HPDE6-E6E7 (cell line): ENCODE results near the gene KSR2.
"Not testable (repeated sequence)": the region's sequence is repeated elsewhere in the genome, so short reads cannot be mapped to it uniquely, and the experiment has no call there.

Experiments
- DNase-seq: peaks from one replicate; pipeline ENCODE4 v3.0.0; 2011; ENCODE audit warnings: missing footprints; ENCODE audit errors: extremely low spot score

The KSR2 gene

DNA sequence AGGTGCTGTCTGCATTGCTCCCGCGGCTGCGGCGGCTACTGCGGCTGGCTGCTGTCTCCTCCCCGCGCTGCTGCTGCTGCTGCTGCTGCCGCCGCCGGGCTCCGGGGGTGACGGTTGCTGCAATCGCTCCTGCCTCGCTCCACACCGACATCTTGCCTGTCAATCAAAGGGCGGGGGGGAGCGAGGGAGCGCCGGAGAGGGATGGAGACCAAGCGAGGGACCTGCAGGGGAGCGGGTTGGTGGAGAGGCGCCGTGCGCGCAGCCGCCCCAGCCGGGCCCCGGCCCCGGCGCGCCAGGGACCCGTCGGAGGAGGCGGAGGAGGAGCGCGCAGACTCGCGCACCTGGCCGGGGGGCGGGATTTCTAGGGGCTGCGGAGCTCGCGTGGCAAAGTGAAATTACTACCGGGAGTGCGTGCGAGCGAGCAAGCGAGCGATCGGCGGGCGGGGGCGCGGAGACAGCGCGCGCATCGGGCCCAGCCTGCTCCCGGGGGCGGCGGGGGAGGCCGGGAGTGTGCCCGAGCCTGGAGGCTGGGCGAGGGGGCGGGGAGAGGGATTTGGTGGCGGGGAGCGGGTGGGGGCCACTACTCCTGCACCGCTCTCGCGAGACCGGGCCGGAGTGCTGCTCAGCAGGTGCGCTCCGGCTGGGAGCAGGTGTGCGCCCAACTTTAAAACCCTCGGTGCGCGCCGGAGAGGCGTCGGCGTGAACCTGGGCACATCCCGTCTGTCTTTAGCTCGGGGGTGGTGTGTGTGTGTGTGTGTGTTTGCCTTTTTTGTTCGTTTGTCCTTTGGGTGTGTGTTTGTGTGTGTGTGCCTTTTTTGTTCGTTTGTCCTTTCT lies at the start of gene KSR2:
KSR2 (minus strand) TSS at position 165 of the 834 bp plus-strand sequence. CDS start 735 bp downstream, outside the sequence.
- DNase-seq, result peak; percentile 62

DNA sequence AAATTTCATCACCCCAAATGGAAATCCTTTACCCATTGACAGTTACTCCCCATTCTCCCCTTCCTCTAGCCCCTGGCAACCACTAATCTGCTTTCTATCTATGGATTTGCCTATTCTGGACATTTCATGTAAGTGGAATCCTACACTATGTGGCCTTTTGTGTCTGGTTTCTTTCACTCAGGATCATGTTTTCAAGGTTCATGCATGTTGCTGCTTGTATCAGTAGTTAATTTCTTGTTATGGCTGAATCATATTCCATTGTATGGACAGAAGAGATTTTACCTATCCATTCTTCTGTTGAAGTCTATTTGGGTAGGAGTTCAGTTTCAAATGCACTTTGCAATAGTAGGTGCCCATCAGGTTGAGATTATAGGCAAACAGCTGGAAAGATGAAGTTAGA lies 49.1 kb upstream of the KSR2 start:
- DNase-seq, result no peak

DNA sequence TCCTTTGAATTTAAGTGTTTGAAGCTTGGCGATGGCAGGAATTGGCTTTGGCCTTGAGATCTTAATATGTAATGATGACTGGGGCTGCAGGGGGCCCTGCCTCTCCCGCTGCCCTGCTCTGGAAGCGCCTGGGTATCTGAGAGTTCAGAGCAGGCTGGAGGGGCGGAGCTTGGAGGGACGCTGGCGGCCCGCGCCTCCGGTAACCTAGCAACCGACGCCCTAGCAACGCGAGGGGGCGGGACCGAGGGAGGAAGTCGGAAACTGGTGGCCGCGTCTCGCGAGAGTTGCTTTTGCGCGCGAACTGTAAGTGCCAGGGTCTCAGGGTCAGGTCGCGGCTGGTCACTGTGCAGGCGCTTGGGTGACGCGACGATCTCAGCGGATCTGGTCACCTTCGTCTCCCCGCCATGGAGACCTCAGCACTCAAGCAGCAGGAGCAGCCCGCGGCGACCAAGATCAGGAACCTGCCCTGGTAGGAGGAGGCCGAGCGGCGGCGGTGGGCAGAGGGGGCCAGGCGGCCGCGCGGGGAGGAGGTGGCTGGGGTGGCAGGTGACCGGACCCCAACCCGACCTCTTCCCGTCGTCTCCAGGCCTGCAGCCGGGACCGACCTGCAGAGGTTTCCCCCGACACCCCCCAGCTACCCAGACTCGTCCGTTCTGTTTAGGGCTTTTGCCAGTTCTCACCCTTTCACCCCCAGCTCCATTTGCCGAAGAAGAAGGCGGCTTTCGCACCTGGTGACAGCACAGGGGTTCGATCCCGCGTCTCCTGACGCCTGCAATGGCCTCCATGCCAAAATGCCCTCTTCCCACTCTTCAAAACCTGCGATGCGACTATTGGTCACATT lies 47.9 kb upstream of the KSR2 start, which contains the start of gene RFC5:
RFC5 (plus strand) TSS at position 280 of the 841 bp plus-strand sequence; CDS start at position 405, 125 bp downstream.
- DNase-seq, result peak; percentile 93

DNA sequence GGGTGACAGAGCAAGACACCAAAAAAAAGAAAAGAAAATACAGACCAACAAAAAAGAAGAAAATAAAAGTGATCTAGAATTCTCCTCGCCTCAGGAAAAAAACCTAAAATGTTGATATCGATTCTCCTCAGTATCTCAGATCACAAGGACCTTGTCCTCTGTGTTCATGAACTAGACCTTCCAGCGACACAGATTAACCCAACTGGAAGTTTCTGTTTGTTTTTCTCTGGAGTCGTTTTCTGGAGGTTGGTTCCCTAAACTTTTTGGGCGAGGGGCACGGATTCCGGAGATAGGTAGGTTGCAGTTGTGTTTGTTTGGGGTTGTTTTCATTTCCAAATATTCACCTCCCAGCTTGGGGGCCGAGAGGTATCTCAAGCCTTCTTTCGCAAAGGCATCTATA lies 47.2 kb upstream of the KSR2 start:
- no peak for DNase-seq

DNA sequence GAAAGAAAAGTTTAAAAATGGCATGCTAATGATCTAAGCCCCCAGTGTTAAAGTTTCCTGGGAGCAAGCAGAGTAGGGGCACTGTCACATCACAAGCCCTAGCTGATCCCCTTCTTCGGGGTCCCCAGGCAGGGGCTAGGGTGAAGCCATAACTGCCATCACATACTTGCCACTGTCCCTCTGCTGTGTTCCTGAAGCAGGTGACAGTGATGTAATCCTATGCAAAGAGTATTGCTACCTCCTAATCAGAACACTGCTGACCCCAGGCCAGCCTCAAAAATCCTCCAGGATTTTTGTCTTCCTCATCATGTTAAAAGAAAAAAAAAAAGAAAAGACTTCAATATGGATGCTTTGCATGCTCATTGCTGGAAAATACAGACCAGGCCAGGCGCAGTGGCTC lies 46.5 kb upstream of the KSR2 start:
- DNase-seq, result no peak

DNA sequence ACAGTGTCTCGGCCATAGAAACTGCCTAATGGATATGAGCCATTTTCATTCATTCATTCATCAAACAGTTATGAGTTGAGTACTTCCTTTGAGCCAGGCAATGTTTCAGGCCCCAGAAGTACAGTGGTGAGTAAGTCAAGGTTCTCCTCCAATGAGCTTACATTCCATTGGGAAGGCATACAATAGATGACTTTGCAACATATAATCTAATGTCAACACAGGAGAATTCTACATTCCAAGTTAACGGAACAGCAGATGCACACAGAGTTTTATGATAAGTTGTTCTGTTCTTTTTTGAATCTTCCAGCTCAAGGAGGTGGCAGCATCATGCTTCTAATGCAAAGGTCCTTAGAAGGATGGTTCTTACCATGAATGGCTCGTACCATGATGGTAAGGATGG lies 44.5 kb upstream of the KSR2 start:
- no peak for DNase-seq

DNA sequence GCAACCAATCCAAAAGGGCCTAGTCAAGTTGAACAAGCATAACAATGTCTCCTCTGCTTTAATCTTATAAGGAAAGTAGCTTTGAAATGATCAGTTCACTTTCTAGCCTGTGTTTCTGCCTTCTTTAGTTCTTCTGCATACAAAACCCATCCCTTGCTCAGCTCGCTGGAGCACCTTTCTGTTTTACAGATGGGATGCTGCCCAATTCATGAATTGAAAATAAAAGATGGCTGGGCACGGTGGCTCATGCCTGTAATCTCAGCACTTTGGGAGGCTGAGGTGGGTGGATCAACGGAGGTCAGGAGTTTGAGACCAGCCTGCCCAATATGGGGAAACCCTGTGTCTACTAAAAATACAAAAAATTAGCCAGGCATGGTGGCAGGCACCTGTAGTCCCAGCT lies 43.2 kb upstream of the KSR2 start:
- no peak for DNase-seq

DNA sequence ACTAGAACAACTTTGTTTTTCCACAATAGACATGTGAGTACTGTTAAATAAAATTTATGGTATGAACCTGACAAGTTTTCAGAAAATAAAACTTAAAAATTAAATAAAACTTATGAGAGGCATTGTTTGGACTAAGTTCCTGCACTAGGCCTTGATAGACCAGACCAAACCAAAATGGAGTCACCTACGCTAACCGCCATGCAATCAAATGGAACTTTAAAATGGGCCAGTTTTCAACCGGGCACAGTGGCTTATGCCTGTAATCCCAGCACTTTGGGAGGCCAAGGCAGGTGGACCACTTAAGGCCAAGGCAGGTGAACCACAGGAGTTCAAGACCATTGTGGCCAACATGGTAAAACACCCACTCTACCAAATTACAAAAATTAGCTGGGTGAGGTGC lies 42.6 kb upstream of the KSR2 start:
- DNase-seq, result no peak

DNA sequence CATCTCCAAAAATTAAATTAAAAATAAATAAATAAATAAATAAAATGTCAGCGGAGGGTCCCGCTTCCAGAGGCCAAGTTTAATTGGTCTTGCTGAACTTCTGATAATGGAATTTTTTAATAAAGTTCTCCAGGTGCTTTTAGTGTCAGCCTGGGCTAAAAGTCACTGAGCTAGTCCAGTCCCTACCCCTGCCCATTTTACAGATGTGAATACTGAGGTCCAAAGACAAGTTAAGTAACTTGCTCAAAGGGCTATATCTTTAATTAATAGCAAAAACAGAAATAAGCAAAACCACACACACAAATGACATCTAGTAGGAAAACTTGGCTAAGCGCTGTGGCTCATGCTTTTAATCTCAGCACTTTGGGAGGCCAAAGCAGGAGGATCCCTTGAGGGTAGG lies 42.1 kb upstream of the KSR2 start:
- DNase-seq, result no peak

DNA sequence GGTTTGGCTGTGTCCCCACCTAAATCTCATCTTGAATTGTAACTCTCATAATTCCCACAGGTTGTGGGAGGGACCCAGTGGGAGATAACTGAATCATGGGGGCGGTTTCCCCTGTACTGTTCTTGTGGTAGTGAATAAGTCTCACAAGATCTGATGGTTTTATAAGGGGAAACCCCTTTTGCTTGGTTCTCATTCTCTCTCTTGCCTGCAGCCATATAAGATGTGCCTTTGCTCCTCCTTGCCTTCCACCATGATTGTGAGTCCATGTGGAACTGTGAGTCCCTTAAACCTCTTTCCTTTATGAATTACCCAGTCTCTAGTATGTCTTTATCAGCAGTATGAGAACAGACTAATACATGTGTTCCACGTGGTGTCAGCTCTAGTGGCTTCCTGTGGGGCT lies 31.0 kb upstream of the KSR2 start:
- DNase-seq, result not testable (repeated sequence)

DNA sequence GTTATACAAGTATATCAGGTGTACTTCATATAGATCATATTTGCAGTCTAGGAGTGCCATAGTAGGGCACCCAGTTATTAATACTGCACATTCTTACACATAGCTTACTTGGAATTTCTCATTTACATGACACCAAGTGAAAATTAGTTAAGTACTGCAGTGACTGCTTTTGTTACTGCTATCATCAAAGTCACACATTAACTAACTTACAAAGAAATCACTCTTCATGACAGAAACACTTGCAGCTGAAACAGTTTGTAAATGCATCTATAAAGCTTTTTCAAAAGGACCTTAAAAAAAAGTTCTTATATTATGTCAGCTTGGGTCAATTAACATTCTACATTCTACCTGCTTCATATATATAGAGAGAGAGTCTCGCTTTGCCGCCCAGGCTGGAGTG lies 29.9 kb upstream of the KSR2 start:
- no peak for DNase-seq

DNA sequence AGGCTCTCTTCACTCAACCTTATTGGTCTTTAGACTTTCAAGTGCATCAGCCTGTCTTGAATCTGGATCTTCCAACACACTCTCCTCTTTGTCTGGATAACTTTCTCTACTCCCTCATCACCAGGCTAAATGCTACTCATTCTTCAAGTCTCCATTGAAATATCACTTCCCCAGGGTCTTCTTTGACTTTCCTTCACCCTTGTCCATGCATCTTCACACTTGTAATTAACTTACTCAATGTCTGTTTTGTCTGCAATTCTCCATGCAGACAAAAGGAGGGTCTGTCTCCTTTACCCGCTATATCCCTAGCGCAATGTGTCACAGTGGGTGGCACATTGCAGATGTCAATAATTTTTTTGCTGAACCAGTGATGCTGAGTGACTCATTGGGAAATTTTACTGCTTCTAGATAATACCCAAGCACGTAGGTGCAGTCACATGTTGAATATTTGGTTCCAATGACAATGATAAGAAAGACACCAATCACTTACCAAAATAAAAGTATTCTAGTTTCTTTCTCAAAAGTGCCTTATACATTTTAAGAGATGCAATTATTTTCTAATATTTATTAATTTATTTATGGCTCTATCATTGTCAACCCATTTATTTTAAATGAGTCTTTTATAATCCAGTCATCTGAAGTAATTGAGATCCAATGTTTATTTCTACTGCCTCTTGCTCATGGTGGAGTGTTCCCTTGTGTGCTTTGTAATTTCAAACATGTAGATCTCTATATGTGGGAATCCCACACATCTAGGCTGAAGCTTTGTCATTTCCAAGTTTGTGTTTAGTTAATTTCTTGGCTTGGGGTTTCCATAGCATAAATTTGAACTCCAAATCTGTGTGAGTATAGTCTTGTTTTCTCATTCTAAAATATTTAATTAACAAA lies 26.0 kb upstream of the KSR2 start:
- no peak for DNase-seq

DNA sequence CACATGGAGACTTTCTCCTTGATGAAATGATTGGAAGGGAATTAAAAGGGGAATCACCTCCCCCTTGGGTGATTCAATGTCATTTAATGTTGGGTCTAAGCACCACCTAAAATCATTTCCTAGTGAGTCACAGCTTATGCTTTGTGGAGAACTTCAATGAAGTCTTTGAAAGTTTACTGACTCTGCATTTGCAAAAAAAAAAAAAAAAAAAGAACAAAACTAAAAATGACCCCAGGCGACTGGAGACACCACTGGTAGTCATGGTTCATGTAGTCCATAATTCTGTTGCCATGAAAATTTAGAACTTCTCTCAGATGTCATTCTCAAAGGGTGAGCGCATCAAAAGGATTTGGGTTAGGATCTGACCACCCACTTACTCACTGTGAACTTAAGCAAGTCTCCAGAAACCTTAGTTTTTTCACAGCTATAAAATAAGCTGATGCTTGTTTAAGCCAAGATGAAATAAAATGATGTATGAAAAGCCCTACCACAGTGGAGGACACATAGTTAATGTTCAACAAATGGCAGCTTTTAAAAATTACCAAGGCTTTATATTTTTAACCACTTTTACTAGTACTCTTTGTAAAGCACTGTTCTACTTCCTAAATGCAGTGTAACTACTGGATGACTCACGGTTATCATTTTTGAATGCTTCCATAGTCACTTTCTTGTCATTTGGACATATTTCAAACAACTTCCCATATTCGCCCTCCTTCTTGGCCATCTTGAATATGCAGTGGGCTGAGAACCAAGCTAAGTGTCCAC lies 18.1 kb upstream of the KSR2 start:
- peak; percentile 36 for DNase-seq

DNA sequence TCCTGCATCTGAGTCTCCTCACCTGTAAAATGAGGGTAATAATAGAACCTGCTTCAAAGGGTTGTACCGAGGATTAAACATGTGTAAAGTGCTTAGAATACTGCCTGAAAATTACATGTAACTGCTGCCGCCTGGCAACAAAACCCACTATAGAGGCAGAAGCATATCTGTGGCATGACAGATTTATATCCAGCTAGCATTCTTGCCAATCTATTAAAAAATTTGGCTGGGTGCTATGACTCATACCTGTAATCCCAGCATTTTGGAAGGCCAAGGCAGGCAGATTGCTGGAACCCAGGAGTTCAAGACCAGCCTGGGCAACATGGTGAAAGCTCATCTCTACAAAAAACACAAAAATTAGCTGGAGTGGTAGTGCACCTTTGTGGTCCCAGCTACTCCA lies 16.4 kb upstream of the KSR2 start:
- DNase-seq, result no peak

DNA sequence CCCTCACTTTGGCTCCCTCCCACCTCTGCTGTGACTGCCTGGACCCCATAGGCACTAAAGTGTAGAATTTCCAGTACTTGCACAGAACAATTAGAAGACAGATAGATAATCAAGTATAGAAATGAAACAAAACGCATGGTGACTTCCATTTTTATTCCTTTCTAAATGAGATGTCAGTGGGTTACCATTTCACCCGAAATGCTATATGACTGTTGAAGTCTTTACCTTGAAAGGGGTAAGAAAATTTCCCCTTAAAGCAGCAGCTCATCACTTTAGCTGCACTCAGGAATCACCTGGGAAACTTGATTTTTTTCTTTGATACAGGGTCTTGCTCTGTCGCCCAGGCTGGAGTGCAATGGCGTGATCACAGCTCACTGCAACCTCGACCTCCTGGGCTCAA lies 12.5 kb upstream of the KSR2 start:
- no peak for DNase-seq

DNA sequence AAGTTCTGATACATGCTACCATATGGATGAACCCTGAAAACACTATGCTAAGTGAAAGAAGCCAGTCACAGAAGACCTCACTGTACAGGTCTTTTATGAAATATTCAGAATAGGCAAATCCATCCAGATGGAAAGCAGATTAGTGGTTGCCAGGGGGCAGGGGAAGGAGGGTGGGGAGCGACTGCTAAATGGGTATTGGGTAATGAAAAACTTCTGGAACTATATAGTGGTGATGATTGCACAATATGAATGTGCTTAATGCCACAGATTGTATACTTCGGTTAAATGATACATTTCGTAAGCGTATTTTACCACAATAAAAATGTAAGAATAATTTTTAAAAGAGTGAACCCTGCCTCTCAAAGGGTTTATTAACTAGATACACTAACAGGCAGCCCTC lies 11.8 kb upstream of the KSR2 start:
- no peak for DNase-seq

DNA sequence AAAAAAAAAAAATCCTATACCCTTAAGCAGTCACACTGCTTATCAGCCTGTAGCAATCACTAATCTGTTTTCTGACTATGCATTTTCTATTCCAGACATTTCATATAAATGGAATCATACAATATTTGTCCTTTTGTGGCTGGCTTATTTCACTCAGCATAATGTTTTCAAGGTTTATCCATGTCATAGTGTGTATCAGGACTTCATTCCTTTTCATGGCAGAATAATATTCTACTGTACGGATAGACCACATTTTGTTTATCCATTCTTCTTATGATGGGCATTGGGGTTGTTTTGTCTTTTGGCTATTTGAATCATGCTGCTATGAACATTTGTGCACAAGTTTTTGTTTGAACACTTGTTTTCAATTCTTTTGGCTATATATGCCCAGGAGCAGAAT lies 8.6 kb upstream of the KSR2 start:
- no peak for DNase-seq

DNA sequence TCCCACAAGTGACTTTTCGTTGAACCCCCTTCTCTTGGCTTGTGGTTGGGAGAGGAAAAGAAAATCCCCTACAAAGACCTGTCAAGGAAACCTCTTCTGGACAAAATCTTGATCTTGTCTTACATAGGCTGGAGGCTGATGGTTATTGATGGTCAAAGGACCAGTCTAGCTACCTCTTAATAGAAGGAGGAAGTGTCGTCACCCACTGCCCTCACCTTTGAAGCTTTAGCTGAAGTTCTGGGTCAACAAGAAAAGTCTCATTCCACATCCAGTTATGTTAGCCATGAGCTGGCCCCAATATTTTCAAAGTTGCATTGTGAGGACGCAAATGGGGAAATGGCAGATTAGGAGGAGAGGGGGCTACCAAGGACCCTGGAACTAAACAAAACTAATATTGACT lies 6.2 kb upstream of the KSR2 start:
- no peak for DNase-seq

DNA sequence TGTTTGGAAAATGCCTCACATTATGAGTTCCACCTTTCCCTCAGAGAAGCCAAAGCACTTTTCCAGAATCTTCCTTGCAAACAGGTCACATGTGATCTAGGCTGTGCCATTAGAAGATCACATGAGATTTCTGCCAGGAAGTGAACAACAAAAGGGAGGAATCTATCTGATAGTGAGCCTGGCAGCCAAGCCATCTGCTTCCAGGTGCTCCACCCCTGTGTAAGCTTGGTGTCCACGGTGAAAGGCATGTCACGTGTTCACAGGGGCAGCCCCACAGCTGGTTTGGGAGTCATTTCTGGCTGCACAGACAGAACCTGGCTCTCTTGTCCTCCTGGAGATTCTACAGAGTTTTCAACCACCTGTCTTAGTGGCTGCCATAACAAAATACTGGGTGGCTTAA lies 3.5 kb upstream of the KSR2 start:
- DNase-seq, result no peak

DNA sequence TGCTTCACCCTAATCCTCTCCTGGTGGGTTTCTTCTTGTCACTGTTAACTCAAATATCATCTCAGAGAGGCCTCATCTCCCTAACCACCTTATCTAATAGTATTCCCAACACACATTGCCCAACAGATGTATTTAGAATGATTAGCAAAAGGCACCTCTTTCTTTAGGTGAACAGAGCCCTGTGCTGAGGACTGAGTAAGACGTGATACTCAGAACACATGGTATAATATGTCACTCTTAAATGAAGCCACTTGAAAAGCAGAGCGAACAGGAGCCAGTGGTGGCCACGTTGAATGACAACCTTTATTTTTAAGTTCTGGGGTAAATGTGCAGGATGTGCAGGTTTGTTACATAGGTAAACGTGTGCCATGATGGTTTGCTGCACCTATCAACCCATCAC lies 1.5 kb upstream of the KSR2 start:
- no peak for DNase-seq

DNA sequence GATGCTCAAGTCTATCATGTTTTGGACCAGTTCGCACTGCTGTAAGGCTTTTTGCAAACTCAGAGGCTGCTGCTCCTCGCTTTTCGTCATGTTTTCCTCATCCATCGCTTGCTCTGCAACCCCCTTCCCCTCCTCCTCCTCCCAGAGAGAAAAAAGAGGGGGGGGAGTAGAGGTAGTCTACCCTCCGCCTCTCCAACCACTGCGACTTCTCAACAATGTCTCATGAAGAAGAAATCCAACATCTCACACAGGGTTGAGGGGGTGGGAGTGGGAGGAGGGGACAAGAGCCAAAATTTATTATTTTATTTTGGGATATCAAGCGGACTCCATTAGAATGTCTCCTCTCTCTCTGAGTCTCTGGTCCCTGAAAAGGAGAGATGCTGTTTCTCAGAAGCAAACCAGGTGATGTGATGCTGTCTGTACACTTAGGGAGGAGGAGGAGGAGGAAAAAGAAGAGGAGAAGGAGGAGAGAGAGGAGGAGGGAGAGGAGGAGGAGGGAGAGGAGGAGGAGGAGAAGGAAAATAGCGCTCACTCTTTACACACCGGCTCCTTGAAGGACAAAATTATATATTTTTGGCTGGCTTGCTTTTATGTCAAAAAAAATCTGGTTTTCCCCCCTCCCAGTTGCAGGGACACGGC lies 520 bp downstream of the KSR2 start:
- no peak for DNase-seq
